Thyroid gland (tissue), 4 donors: ENCODE results near the gene CDK3. TPM values are rescaled to one million over a fixed set of nuclear protein-coding genes. Genes with fewer than 3 reads are reported as not detected.

Experiments
- DNase-seq, 2 donors: peaks; one replicate each; pipeline ENCODE4 v3.0.0-alpha.2; 2019
- H3K27ac ChIP-seq, 3 donors: fragments of 200-600 bp; sonication (generic); 1 replicate in 2 of 3; 2 replicates in 1 of 3; pipeline ENCODE4 v1.5.1; 2016 to 2019; ENCODE audit warnings: mild to moderate bottlenecking in 1 of 3, moderate library complexity in 1 of 3
- H3K27me3 ChIP-seq: fragments of 200-600 bp; sonication (generic); one replicate; pipeline ENCODE4 v1.5.1; 2019
- H3K36me3 ChIP-seq, 2 donors: fragments of 200-600 bp; sonication (generic); one replicate each; pipeline ENCODE4 v1.5.1; 2016 to 2019
- H3K4me1 ChIP-seq, 2 donors: fragments of 200-600 bp; sonication (generic); one replicate each; pipeline ENCODE4 v1.5.1; 2017 to 2019
- H3K4me3 ChIP-seq, 3 donors: fragments of 200-600 bp; sonication (generic); replicated peaks in 1 of 3; 1 replicate in 2 of 3; 2 replicates in 1 of 3; pipeline ENCODE4 v1.5.1; 2016; ENCODE audit warnings: mild to moderate bottlenecking in 1 of 3
- H3K9me3 ChIP-seq: fragments of 200-600 bp; sonication (generic); one replicate; pipeline ENCODE4 v1.5.1; 2017
- POLR2A ChIP-seq, 2 donors: fragments of 450-650 bp; IDR thresholded peaks; one replicate each; pipeline ENCODE4 v1.6.1; 2017; ENCODE audit warnings: antibody characterized with exemption in 2 of 2, mild to moderate bottlenecking in 2 of 2, moderate library complexity in 1 of 2
- WGBS, 2 donors: methylation state at CpG; one replicate each; pipeline ENCODE4 v1.1.5; 2017; 5-methylcytosine and 5-hydroxymethylcytosine counted together
- intact Hi-C: fragments of 100-400 bp; cut with DNase I; formaldehyde crosslinking; loops from one replicate; pipeline ENCODE4 v1.15.1; 2023
- total RNA-seq, 4 donors: library from RNA; depleted of rRNA; stranded (reverse); fragments of >200 nt; gene quantifications; one replicate each; pipeline ENCODE4 v1.2.3, GENCODE V29; 2016
- TF ChIP-seq, protein P1 (sequence below), 6 experiments: fragments of 200-600 bp in 3 of 6; fragments of 450-650 bp in 3 of 6; sonication (generic) in 3 of 6; IDR thresholded peaks; one replicate each; pipeline ENCODE4 v1.5.1; 2016 to 2019; ENCODE audit warnings: antibody characterized with exemption in 6 of 6, mild to moderate bottlenecking in 2 of 6, inconsistent platforms in 1 of 6, moderate library complexity in 1 of 6

Gene CDK3
- total RNA-seq, 4 donors from 2014 or later = 3.1 to 9.7 (median 9.3) TPM

DNA sequence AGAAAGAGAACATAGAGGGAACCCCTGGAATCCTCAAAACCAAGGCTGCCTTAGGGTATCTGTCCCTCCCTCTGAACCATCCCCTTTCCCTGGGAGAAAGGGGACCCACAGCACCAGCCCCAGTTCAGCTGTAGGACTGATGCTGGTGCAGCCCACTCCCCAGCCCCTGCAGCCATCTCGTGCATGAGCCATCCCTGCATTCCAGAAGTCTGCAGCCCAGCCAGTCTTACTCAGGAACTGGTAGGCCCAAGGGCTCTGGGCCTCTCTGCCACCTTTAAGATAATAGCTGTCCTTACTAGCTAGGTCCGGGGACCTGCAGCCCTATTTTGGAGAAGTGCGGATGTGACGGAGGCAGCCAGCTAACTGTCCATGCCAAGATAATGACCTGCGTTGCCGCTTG, 32.5 kb downstream of the CDK3 start:
- WGBS, 2 donors = 92 to 93% methylated on average over 6 of the region's 6 CpGs
- no peaks in the 10 kb centered on the region for H3K9me3 ChIP-seq
- no peaks in the 10 kb centered on the region for H3K27me3 ChIP-seq
- no peak for DNase-seq
- intact Hi-C loops = no loop called here
- no peak overlapping the region for H3K4me3 ChIP-seq
- no peak overlapping the region for H3K27ac ChIP-seq
- TF ChIP-seq POLR2A (IDR thresholded peaks at IDR 0.05) = no peak
- TF ChIP-seq, protein P1, sequence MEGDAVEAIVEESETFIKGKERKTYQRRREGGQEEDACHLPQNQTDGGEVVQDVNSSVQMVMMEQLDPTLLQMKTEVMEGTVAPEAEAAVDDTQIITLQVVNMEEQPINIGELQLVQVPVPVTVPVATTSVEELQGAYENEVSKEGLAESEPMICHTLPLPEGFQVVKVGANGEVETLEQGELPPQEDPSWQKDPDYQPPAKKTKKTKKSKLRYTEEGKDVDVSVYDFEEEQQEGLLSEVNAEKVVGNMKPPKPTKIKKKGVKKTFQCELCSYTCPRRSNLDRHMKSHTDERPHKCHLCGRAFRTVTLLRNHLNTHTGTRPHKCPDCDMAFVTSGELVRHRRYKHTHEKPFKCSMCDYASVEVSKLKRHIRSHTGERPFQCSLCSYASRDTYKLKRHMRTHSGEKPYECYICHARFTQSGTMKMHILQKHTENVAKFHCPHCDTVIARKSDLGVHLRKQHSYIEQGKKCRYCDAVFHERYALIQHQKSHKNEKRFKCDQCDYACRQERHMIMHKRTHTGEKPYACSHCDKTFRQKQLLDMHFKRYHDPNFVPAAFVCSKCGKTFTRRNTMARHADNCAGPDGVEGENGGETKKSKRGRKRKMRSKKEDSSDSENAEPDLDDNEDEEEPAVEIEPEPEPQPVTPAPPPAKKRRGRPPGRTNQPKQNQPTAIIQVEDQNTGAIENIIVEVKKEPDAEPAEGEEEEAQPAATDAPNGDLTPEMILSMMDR (IDR thresholded peaks at IDR 0.05) = no peak
- no peaks in the 10 kb centered on the region for H3K4me1 ChIP-seq
- H3K36me3 ChIP-seq = peaks cover 0 to 1% of the 10 kb centered on the region in 2 donors

DNA sequence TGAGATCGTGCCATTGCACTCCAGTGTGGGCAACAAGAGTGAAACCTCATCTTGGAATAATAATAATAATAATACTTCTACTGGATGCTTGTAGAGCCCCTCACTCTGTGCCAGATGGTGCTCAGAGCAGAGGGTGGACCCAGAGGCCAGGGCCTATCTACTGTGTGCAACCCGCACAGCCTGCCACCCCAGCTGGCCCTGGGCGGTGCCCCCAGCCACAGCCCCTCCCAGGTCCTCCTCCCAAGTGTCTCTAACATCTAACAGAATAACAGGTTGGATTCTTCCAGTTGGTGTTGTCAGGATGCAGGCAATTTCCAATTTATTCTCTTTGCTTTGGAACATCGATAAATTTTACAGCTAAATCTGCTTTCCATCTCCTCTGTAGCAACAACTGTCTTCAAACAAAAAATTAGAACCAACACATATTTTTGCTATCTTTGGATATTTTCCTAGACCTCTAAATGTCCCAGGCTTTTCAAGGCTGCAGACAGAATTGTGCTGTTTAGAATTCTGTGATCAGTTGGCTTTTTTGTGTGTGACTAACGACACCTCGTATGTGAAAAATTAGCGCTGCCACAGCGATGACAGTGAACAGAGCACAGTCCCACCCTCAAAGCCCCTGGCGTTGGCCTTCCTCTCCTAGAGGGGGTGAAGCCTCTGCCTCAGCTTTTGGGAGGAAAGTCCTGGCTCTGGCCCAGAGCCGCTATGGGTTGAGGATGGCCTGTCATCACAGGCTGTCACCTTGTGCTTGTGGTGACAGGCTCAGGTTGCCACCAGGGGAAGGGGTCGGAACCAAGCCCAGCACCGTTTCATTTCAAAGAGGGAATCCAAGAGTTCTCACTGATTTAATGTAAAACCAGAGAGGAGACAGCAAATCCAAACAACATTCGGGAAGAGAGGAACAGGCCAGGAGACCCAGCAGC, 34.0 kb downstream of the CDK3 start:
- intact Hi-C loops = no loop called here
- Histone ChIP-seq H3K36me3 (peaks cover 15 to 16% of the 10 kb centered on the region in 2 donors), H3K9me3 (no peaks in the 10 kb centered on the region), H3K27me3 (no peaks in the 10 kb centered on the region), H3K4me3 (no peak overlapping the region), H3K4me1 (no peaks in the 10 kb centered on the region), H3K27ac (no peak overlapping the region)
- DNase-seq = no peak
- TF ChIP-seq, protein P1 (IDR thresholded peaks at IDR 0.05) = no peak
- TF ChIP-seq POLR2A (IDR thresholded peaks at IDR 0.05) = no peak
- 89 to 94% methylated on average over 13 of the region's 13 CpGs for WGBS, 2 donors

DNA sequence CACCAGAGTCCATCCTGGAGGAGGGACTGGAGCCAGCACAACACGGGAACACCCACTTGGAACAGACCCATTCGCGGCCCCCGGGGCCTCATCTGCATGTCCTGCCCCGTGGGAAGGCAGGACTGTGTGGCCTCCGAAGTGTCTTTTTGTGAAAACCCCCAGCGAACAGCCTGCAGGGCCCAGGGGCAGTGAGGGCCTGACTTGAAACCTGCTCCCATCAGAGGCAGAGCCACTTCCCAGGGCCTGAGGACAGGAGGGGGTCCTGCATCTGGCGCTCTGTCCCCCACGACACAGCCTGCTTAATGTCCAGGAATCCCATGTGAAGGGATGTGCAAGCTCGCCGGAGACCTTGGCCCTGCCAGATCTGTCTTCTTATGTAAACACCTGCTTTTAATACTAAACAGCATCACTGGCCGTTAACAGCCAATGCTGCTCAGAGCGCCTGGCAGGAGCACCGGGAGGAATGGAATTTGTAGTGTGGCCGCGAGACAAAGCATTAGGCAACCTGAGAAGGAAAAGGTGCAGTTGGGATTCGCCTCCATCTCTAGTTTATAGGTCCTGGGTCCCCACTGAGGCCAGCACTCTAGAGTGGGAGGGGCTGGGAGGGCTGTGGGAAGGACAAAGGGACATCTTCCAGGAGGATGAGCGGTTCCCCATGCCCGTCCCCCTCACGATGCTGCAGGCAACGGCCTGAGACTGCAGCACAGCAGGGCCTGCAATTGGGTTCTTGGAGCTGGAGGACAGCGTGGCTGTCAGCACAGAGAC, 36.0 kb downstream of the CDK3 start:
- intact Hi-C loops = no loop called here
- no peak for DNase-seq
- Histone ChIP-seq H3K36me3 (peaks cover 35 to 36% of the 10 kb centered on the region in 2 donors), H3K27ac (no peak overlapping the region), H3K4me3 (no peak overlapping the region), H3K9me3 (no peaks in the 10 kb centered on the region), H3K4me1 (no peaks in the 10 kb centered on the region), H3K27me3 (no peaks in the 10 kb centered on the region)
- WGBS, 2 donors = 57 to 63% methylated on average over 19 to 22 of the region's 22 CpGs
- TF ChIP-seq POLR2A (IDR thresholded peaks at IDR 0.05) = no peak
- TF ChIP-seq, protein P1 (IDR thresholded peaks at IDR 0.05) = no peak

DNA sequence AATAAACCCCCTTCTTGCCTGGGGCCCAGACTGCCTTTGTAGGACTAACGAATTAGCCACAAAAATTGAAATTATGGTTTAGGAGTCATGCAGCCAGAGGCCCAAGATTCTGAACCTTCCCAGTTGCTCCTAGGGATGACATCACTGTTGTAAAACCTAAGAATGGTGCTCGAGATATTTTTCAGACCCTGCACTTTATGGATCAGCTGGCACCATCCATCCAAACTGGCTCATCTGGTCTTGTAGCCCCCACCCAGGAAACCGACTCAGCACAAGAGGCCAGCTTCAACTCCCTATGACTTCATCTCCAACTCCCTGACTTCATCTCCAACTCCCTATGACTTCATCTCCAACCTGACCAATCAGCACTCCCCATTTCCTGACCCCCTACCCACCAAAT, 37.4 kb downstream of the CDK3 start:
- 84 to 87% methylated on average over 3 of the region's 3 CpGs for WGBS, 2 donors
- no peak overlapping the region for H3K4me3 ChIP-seq
- no peak for DNase-seq
- intact Hi-C loops = no loop called here
- H3K27me3 ChIP-seq = no peaks in the 10 kb centered on the region
- H3K36me3 ChIP-seq = peaks cover 49 to 50% of the 10 kb centered on the region in 2 donors
- no peaks in the 10 kb centered on the region for H3K9me3 ChIP-seq
- H3K4me1 ChIP-seq = no peaks in the 10 kb centered on the region
- H3K27ac ChIP-seq = no peak overlapping the region
- TF ChIP-seq POLR2A (IDR thresholded peaks at IDR 0.05) = no peak
- TF ChIP-seq, protein P1 (IDR thresholded peaks at IDR 0.05) = no peak
